ENCODE results near the gene STAT3. TPM values are rescaled to one million over a fixed set of nuclear protein-coding genes. Genes with fewer than 3 reads are reported as not detected.

The STAT3 gene
- total RNA-seq, 2 donors from 2014 or later: 79.4 to 99.5 TPM

GRCh38 chr17:42296012-42296411 is 92.2 kb downstream of the STAT3 start:
- intact Hi-C loops (cut with DNase I): no loop called here
- Histone ChIP-seq H3K36me3 (replicated peaks in 1 of 2; ENCODE audit: insufficient read depth in 1 of 2, low read depth in 2 of 2) (peaks cover 0 to 9% of the 10 kb centered on the region in 2 donors), H3K4me3 (no peak overlapping the region), H3K9me3 (no peaks in the 10 kb centered on the region), H3K4me1 (no peaks in the 10 kb centered on the region), H3K27ac (no peak overlapping the region), H3K27me3 (no peaks in the 10 kb centered on the region)
- TF ChIP-seq POLR2A (IDR thresholded peaks at IDR 0.05) (no peak), CTCF (IDR thresholded peaks at IDR 0.05) (no peak)
- ATAC-seq (no peak), DNase-seq (no peak)
- 89 to 93% methylated on average over 3 of the region's 3 CpGs for WGBS, 2 donors

- Histone ChIP-seq H3K36me3 (replicated peaks in 1 of 2; ENCODE audit: insufficient read depth in 1 of 2, low read depth in 2 of 2) (peaks cover 0 to 6% of the 10 kb centered on the region in 2 donors), H3K9me3 (no peaks in the 10 kb centered on the region), H3K4me3 (no peak overlapping the region), H3K27ac (no peak overlapping the region), H3K27me3 (no peaks in the 10 kb centered on the region), H3K4me1 (no peaks in the 10 kb centered on the region)
- intact Hi-C loops (cut with DNase I): no loop called here
- DNase-seq (no peak), ATAC-seq (no peak)
- TF ChIP-seq CTCF (IDR thresholded peaks at IDR 0.05): no peak
- no peak for TF ChIP-seq POLR2A (IDR thresholded peaks at IDR 0.05)
- WGBS, 2 donors: 79 to 82% methylated on average over 12 of the region's 12 CpGs
Observed at GRCh38 chr17:42294469-42295398, 93.5 kb downstream of the STAT3 start.

- no peak for ATAC-seq
- no peaks in the 10 kb centered on the region for H3K9me3 ChIP-seq
- H3K4me3 ChIP-seq: no peak overlapping the region
- 96 to 99% methylated on average over 10 to 11 of the region's 11 CpGs for WGBS, 2 donors
- no peaks in the 10 kb centered on the region for H3K27me3 ChIP-seq
- peaks cover 27% of the 10 kb centered on the region for H3K4me1 ChIP-seq
- TF ChIP-seq CTCF (IDR thresholded peaks at IDR 0.05): no peak
- TF ChIP-seq POLR2A (IDR thresholded peaks at IDR 0.05): no peak
- H3K27ac ChIP-seq: no peak overlapping the region
- intact Hi-C loops (cut with DNase I): no loop called here
- DNase-seq: no peak
- H3K36me3 ChIP-seq (replicated peaks in 1 of 2; ENCODE audit: insufficient read depth in 1 of 2, low read depth in 2 of 2): peaks cover 0 to 6% of the 10 kb centered on the region in 2 donors
Observed at GRCh38 chr17:42291129-42291528, 97.1 kb downstream of the STAT3 start.

GRCh38 chr17:42290577-42290976 is 97.7 kb downstream of the STAT3 start:
- Histone ChIP-seq H3K9me3 (no peaks in the 10 kb centered on the region), H3K27me3 (no peaks in the 10 kb centered on the region), H3K27ac (no peak overlapping the region), H3K4me3 (no peak overlapping the region), H3K36me3 (replicated peaks in 1 of 2; ENCODE audit: insufficient read depth in 1 of 2, low read depth in 2 of 2) (peaks cover 0 to under 1% of the 10 kb centered on the region in 2 donors), H3K4me1 (peaks cover 27% of the 10 kb centered on the region)
- intact Hi-C loops (cut with DNase I): no loop called here
- DNase-seq (peak in 1 of 4 donors; percentile 2), ATAC-seq (no peak)
- no peak for TF ChIP-seq CTCF (IDR thresholded peaks at IDR 0.05)
- no peak for TF ChIP-seq POLR2A (IDR thresholded peaks at IDR 0.05)
- 75 to 92% methylated on average over 5 of the region's 5 CpGs for WGBS, 2 donors
